GM13977 (cell line): Measurements from ENCODE around the gene GDPD2.

Experiments
- DNase-seq: peaks from one replicate; pipeline ENCODE4 v3.0.0; 2012; ENCODE audit warnings: low spot score
- in situ Hi-C: fragments of 300-500 bp; cut with MboI; formaldehyde crosslinking; loops from one replicate; pipeline ENCODE4 v1.12.0; 2022; ENCODE audit warnings: low sequenced_read_pairs, low pct_unique_long_range_greater_than_20kb, mixed read lengths, inconsistent platforms; ENCODE audit not compliant: unreplicated experiment
- TF ChIP-seq, protein P1 (sequence below): IDR thresholded peaks from 2 replicates; pipeline ENCODE4 v1.5.1; 2012; ENCODE audit warnings: mild to moderate bottlenecking, control low read depth; ENCODE audit not compliant: insufficient read depth; ENCODE audit errors: extremely low read depth, missing control alignments

GDPD2 gene

DNA sequence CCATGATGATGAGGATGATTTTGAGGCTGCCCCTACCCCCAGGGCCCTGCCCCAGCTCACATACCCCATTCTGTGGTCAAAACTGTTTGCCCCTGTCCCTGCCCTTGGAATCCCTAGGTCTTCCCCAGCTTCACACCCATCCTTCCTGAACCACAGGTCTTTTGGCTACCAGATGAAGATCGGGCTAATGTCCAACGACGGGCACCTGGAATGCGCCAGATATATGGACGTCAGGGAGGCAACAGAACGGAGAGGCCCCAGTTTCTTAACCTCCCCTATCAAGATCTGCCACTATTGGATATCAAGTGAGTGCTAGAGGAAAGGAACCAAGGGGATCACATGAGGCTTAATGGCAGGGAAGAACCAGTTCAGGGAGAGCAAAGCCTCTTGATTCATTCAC is 6.6 kb downstream of the GDPD2 start:
- DNase-seq = no peak

DNA sequence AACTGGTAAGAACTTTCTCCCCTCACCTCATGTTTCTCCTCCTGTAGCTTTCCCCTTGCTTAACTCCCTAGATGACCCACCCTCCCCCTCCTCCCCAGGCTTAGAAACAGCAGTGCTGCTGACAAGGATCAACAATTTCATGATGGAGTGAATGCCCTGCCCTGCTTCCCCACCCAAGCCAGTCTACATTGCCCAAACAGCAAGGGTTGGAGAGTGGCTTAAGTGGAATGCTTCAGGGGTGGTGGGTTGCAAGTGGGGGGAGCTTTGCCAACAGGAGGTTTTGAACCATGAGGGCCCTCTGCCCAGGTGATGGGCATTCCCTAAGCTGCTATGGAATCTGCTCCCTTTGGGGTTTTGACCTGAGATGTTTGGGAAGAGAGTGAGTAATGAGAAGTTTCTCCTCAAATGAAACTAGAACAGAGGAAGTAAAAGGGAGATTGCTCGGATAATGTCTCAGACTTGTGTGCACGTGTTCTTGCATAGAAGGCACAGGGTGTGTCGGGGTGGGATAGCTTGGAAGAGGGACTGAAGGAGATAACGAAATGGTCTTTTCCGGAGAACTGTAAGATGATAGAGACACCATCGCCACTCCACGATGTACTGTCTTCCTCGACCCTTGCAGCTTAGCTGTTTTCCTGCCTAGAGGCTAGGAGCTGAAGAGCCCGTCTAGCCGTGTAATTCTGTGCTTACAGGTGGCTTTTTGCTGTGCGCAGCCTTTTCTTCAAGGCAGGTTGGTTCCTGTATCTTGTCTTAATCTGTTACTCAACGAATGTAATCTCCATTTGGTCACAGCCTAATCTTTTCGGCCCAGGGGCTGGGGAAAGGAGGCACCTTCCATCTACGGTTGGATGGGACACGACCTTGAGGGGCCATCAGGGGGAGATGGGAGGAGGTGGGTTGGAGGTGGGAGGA is 10.1 kb downstream of the GDPD2 start:
- TF ChIP-seq, protein P1, sequence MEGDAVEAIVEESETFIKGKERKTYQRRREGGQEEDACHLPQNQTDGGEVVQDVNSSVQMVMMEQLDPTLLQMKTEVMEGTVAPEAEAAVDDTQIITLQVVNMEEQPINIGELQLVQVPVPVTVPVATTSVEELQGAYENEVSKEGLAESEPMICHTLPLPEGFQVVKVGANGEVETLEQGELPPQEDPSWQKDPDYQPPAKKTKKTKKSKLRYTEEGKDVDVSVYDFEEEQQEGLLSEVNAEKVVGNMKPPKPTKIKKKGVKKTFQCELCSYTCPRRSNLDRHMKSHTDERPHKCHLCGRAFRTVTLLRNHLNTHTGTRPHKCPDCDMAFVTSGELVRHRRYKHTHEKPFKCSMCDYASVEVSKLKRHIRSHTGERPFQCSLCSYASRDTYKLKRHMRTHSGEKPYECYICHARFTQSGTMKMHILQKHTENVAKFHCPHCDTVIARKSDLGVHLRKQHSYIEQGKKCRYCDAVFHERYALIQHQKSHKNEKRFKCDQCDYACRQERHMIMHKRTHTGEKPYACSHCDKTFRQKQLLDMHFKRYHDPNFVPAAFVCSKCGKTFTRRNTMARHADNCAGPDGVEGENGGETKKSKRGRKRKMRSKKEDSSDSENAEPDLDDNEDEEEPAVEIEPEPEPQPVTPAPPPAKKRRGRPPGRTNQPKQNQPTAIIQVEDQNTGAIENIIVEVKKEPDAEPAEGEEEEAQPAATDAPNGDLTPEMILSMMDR = no peak
- no peak for DNase-seq
- in situ Hi-C loops = no loop called here

More for the DNA sequence above, 6.6 kb downstream of the GDPD2 start:
- in situ Hi-C loops = no loop called here
- TF ChIP-seq, protein P1 = no peak

- in situ Hi-C loops = no loop called here
- peak; percentile 79 for DNase-seq
- TF ChIP-seq, protein P1 = peak; percentile 71
Observed at GRCh38 chrX:70433848-70434351, 10.8 kb downstream of the GDPD2 start.

GRCh38 chrX:70434352-70434866 is 11.3 kb downstream of the GDPD2 start:
- peak; percentile 86 for DNase-seq
- in situ Hi-C loops = no loop called here

DNA sequence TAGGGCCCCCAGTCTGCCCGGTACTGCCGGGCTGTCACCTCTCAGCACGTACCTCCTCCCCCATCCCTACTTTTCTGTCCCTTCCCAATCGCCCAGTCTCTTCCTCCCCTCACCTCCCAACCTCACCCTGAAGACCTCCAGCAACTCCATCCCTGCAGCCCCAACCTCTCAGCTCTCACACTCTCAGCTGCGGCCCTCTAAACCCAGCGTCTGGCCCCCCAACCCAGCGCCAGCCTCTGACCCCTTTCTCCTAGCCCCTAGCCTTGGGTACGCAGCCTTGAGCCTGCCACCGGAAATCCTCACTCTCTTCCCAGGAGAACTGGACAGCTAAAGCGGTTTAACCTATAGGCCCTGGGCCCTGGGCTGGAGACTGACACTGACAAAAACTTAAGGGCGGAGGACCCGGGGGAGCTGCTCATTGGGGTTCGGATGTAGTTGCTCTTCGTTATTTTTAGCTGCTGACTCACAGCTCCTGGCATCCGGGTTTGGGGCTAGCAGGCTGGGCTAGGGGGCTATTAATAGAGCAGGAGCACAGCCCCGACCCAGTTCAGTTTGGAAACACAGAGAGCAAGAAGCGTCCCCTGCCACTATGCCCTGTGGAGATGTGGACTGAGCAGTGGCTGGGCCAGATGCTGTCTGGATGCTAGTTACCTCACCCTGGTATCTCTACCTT is 11.9 kb downstream of the GDPD2 start:
- DNase-seq = peak; percentile 45
- in situ Hi-C loops = no loop called here
- TF ChIP-seq, protein P1 = no peak

More at GRCh38 chrX:70434352-70434866, 11.3 kb downstream of the GDPD2 start:
- TF ChIP-seq, protein P1 = no peak

GRCh38 chrX:70436343-70436742 is 13.2 kb downstream of the GDPD2 start:
- in situ Hi-C loops = no loop called here
- DNase-seq = peak; percentile 28
- TF ChIP-seq, protein P1 = peak; percentile 6
